Measurements from ENCODE around the gene ST8SIA4.
"Not testable (repeated sequence)": the region's sequence is repeated elsewhere in the genome, so short reads cannot be mapped to it uniquely, and the experiment has no call there.

ST8SIA4 gene

GRCh38 chr5:100827481-100827889 is 75.6 kb downstream of the ST8SIA4 start:
- no peak for DNase-seq

DNA sequence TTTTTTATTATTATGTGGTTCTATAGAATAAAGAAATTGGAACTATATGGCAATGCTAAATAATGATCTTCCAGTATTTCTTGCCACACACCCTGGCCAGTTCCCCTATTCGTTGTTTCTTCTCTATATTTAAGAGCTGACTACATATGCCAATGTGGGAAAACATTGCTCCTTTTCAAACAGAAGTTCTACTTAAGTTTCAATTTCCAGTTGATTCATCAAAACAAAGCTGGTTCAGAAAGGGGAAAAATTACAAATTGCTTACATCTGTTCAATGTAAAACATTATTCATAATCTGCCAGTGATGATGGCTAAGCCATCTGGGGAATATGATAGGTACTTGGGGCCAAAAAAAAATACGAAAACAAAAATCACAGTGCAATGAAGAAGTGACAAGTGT is 76.9 kb downstream of the ST8SIA4 start:
- no peak for DNase-seq

DNA sequence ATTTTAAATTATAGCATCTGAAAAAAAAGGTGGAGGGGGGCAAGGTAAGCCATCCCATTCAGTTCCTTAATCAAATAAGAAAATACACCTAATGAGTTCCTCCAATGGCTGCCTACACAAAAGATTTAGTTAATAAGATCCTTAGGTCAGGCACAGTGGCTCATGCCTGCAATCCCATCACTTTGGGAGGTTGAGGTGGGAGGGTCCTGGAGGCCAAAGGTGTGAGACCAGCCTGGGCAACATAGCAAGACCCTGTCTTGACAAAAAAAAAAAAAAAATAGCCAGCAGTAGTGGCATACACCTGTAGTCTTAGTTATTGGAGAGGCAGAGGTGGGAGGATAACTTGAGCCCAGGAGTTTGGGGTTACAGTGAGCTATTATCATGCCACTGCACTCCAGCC is 78.4 kb downstream of the ST8SIA4 start:
- no peak for DNase-seq

DNA sequence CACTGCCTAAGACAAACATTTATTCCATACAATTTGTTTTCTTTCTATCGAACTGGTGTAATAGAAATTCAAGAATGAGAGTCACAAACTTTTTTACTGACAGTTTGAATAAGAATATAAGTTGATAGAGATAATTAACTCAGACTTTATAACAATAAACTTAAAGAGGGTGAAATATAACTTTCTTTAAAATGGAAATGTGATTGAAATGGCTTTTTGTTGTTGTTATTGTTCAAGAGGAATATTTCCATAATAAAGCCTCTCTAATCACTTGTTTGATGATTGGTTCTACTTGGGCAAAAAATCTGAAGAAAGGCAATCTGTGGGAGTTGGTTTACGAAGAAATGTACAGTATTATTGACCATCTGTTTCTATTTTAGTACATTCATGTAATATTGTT is 79.3 kb downstream of the ST8SIA4 start:
- DNase-seq, result no peak

DNA sequence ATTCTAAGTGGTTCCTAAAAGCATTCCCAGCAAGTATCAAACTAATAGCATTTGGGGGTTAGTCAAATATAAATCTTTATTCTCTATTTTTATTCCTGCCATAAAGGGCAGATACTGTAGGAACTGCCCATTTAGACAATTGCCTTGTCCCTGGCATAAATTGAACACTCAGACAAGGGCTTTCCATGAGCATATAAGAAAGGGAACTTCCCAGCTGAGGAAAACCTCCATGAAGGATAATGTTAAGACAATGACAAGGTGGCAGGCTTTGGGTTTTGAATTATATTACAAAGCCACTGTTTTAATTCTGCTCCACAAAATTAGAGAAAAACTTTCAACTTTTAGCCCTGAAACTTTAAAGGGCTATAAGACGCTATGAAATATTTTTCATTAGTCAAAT is 81.3 kb downstream of the ST8SIA4 start:
- DNase-seq, result no peak

DNA sequence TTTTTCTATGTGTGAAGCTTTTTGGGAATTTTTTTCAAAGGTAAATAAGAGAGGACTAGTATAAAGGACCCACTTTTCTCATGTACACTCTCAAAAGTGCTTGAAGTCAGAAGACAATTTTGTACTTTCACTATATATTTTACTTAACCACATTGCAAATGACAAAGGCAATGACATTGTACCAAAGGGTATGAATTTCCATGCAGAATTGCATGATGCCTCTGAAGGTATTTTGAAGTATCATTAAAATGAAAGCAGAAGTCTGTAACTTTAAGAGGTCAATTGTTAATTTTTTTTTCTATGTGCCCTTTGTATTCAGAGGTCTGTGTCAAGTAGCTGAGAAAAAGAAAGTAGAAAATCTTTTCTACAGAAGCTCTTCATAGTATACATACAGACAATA is 84.7 kb downstream of the ST8SIA4 start:
- DNase-seq, result no peak

- DNase-seq, result no peak
These were observed 99.7 kb downstream of the ST8SIA4 start for GRCh38 chr5:100803397-100803796.

DNA sequence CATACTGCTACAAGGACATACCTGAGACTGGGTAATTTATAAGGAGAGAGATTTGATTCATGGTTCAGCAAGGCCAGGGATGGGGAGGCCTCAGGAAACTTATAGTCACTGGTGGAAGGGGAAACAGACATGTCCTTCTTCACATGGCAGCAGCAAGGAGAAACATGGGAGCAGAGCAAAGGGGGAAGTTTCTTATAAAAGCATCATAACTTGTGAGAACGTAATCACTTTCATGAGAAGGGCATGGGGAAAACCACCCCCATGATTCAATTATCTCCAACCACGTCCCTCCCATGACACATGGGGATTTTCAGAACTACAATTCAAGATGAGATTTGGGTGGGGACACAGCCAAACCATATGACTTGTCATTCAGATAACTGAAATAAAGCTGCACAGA is 100.9 kb downstream of the ST8SIA4 start:
- no peak for DNase-seq

- no peak for DNase-seq
These were observed 102.5 kb downstream of the ST8SIA4 start for GRCh38 chr5:100800562-100800961.

GRCh38 chr5:100799166-100799565 is 103.9 kb downstream of the ST8SIA4 start:
- DNase-seq, result no peak

DNA sequence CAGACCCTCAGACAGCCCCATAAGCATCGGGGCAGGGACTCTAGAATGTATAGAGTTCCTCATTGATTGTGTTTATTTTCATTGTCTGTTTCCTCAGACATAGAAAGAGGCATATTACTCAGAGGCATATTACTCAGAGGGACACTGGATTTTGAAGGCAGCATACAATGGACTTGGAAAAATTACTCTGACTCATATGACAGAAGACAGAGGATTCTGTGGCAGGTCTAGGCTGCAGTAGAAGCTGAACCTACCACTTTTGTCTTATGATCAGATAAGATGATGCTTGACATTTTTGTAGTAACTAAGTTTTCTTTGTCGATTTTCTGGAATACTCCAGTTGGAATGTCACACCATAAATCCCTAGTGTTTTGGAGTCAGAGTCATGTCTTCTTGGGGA is 105.2 kb downstream of the ST8SIA4 start:
- no peak for DNase-seq

- DNase-seq, result no peak
These were observed 106.2 kb downstream of the ST8SIA4 start for GRCh38 chr5:100796851-100797250.

DNA sequence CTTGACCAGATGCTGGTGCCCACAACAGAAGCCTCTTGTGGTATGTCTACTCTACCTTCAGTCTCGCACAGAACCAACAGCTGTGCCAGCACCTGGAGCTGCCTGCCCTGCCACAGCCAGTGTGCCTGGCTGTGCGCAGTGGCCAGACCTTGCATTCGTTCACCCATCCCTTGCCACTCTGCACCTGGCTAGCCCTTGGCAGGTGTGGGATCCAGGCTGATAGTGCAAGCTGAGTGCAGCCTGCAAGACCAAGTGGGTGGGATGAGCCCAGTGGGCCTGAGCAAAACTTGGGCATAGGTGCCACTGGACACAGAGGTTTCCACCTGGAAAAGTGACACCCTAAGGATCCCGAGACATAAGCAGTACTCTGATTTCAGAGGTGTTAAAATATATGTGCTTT is 108.2 kb downstream of the ST8SIA4 start:
- no peak for DNase-seq

DNA sequence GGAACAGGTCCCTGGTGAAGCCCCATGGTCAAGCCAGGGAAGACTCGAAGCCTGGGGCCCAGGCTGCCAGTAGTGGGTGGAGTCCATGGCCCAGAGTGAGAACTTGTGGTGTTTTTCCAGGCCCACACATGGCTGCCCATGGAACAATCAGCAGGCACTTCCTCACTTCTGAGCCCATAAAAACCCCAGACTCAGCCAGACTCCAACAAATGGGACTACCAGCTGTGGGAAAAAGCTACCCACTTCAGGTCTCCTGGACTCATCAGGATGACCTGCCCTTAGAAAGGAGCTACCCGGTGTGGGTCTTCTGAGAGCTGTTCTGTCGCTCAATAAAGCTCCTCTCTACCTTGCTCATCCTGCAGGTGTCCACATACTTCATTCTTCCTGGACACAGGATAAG is 108.9 kb downstream of the ST8SIA4 start:
- DNase-seq, result no peak

- no peak for DNase-seq
These were observed 110.3 kb downstream of the ST8SIA4 start for GRCh38 chr5:100792781-100793180.

DNA sequence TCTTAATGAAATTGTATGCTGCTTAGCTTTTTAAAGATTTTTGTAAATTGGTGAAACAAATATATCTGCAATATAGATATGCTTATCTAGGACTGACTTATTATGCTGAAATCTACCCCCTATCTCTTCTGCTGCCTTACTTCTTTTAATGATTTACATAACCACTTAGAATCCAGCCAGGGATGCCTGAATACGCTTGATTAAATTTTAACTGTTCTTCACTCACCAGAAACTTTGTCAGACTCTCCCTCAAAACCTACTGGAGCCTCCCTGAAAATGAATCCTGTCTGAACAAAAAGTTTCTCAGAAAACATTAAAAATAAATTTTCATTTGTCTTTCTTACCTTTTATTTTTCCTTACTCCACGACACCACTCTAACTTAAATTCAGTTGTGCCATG is 111.7 kb downstream of the ST8SIA4 start:
- no peak for DNase-seq

DNA sequence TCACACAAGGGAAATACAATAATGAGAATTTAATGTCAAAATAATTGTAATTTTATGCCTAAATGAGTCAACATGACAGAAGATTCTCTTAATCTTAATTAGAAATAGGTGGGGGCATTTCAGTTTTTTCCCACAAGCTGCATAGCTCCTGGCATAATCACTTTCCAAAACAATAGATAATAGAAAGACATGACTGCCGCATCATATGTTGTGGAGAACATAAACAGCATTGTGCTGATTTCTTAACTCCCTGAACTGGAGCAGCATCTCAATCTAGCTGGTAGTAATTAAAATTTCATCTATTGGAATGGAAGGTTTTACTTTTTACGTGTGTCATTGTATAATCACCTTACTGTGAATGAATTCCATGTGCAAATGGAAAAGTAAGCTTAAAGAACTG is 112.1 kb downstream of the ST8SIA4 start:
- no peak for DNase-seq

GRCh38 chr5:100790170-100790665 is 112.9 kb downstream of the ST8SIA4 start:
- DNase-seq, result no peak

- DNase-seq, result no peak
These were observed 113.4 kb downstream of the ST8SIA4 start for GRCh38 chr5:100789694-100790093.

GRCh38 chr5:100788417-100788816 is 114.7 kb downstream of the ST8SIA4 start:
- DNase-seq, result no peak

- DNase-seq, result no peak
These were observed 115.4 kb downstream of the ST8SIA4 start for GRCh38 chr5:100787648-100788047.

DNA sequence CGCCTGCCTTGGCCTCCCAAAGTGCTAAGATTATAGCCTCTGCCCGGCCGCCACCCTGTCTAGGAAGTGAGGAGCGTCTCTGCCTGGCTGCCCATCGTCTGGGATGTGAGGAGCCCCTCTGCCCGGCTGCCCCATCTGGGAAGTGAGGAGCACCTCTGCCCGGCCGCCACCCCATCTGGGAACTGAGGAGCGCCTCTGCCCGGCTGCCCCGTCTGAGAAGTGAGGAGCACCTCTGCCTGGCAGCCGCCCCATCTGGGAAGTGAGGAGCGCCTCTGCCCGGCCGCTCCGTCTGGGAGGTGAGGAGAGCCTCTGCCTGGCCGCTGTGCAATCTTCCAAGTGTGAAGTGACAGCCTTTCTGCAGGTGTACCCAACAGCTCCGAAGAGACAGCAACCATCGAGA is 117.5 kb downstream of the ST8SIA4 start:
- not testable (repeated sequence) for DNase-seq

- no peak for DNase-seq
These were observed 122.7 kb downstream of the ST8SIA4 start for GRCh38 chr5:100780376-100780870.

GRCh38 chr5:100779669-100780375 is 123.3 kb downstream of the ST8SIA4 start:
- DNase-seq, result no peak

- peak; percentile 32 for DNase-seq
These were observed 125.3 kb downstream of the ST8SIA4 start for GRCh38 chr5:100777680-100778300.
